ENCODE data around the gene CHD2.
A peak's percentile ranks its signal among the peaks of the same experiment; 100 is the strongest.
"Not testable (repeated sequence)": the region's sequence is repeated elsewhere in the genome, so short reads cannot be mapped to it uniquely, and the experiment has no call there.

The CHD2 gene

GRCh38 chr15:92899948-92900730 lies at the start of gene CHD2:
Gene CHD2, plus strand, starts transcription at chr15:92900324. Its CDS starts 914 bp downstream, at chr15:92901238.
- Histone ChIP-seq H3K4me3 (ENCODE audit: low read length) (peak within 1 kb of the TSS; percentile 81), H3K4me1 (ENCODE audit: insufficient read depth, low read length) (peaks cover 25% of the 10 kb centered on the region), H2AFZ (ENCODE audit: low read depth, low read length) (no peak within 1 kb of the TSS), H3K27me3 (ENCODE audit: insufficient read depth, low read length) (no peaks in the 10 kb centered on the region), H3K36me3 (ENCODE audit: insufficient read depth, low read length) (peaks cover 44% of the 10 kb centered on the region), H3K9me3 (ENCODE audit: low read length) (no peaks in the 10 kb centered on the region)

GRCh38 chr15:92853222-92853621 lies 46.9 kb upstream of the CHD2 start:
- no peaks in the 10 kb centered on the region for H3K36me3 ChIP-seq (ENCODE audit: insufficient read depth, low read length)
- no peaks in the 10 kb centered on the region for H3K9me3 ChIP-seq (ENCODE audit: low read length)
- no peak overlapping the region for H3K4me3 ChIP-seq (ENCODE audit: low read length)
- H3K4me1 ChIP-seq (ENCODE audit: insufficient read depth, low read length), result no peaks in the 10 kb centered on the region
- H3K27me3 ChIP-seq (ENCODE audit: insufficient read depth, low read length), result no peaks in the 10 kb centered on the region
- no peak overlapping the region for H2AFZ ChIP-seq (ENCODE audit: low read depth, low read length)

- H3K4me1 ChIP-seq (ENCODE audit: insufficient read depth, low read length), result no peaks in the 10 kb centered on the region
- no peaks in the 10 kb centered on the region for H3K36me3 ChIP-seq (ENCODE audit: insufficient read depth, low read length)
- H3K9me3 ChIP-seq (ENCODE audit: low read length), result peaks cover 2% of the 10 kb centered on the region
- no peak overlapping the region for H2AFZ ChIP-seq (ENCODE audit: low read depth, low read length)
- H3K4me3 ChIP-seq (ENCODE audit: low read length), result no peak overlapping the region
- no peaks in the 10 kb centered on the region for H3K27me3 ChIP-seq (ENCODE audit: insufficient read depth, low read length)
Measured at GRCh38 chr15:92861742-92862141, 38.4 kb upstream of the CHD2 start.

GRCh38 chr15:92864127-92864814 lies 35.9 kb upstream of the CHD2 start:
- Histone ChIP-seq H3K9me3 (ENCODE audit: low read length) (peaks cover 2% of the 10 kb centered on the region), H2AFZ (ENCODE audit: low read depth, low read length) (no peak overlapping the region), H3K4me3 (ENCODE audit: low read length) (no peak overlapping the region), H3K36me3 (ENCODE audit: insufficient read depth, low read length) (no peaks in the 10 kb centered on the region), H3K27me3 (ENCODE audit: insufficient read depth, low read length) (no peaks in the 10 kb centered on the region), H3K4me1 (ENCODE audit: insufficient read depth, low read length) (no peaks in the 10 kb centered on the region)

GRCh38 chr15:92869263-92869940 lies 30.7 kb upstream of the CHD2 start:
- no peaks in the 10 kb centered on the region for H3K36me3 ChIP-seq (ENCODE audit: insufficient read depth, low read length)
- no peaks in the 10 kb centered on the region for H3K4me1 ChIP-seq (ENCODE audit: insufficient read depth, low read length)
- no peak overlapping the region for H3K4me3 ChIP-seq (ENCODE audit: low read length)
- H3K9me3 ChIP-seq (ENCODE audit: low read length), result no peaks in the 10 kb centered on the region
- no peak overlapping the region for H2AFZ ChIP-seq (ENCODE audit: low read depth, low read length)
- H3K27me3 ChIP-seq (ENCODE audit: insufficient read depth, low read length), result no peaks in the 10 kb centered on the region

DNA sequence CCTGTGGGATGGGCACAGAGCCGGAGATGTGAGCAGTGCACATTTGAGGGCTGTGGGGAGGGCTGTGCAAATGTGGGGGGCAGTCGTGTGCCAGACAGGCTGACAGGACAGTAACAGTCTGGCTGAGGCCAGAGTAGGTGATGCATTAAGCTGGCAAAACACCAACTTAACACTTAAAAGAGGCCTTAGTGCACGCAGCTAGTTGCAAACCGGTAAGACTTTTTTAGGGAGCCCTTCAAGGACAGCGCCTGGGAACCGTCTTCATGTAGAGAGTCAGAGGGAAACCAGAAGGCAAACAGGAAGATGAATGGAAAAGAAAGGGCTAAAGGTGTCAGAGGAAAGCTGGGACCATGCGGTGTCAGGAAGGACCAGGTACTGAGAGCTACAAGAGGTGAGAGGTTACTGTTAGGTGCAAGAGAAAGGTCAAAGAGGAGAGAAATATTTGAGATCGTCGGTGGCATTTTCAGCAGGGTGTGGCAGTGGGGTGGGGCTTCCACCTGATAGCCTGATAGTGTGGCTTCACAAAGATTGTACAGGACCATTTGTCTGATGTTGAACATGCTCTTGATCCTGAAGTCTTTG lies 30.0 kb upstream of the CHD2 start:
- no peaks in the 10 kb centered on the region for H3K9me3 ChIP-seq (ENCODE audit: low read length)
- H3K27me3 ChIP-seq (ENCODE audit: insufficient read depth, low read length), result no peaks in the 10 kb centered on the region
- H3K4me3 ChIP-seq (ENCODE audit: low read length), result no peak overlapping the region
- H3K4me1 ChIP-seq (ENCODE audit: insufficient read depth, low read length), result no peaks in the 10 kb centered on the region
- H2AFZ ChIP-seq (ENCODE audit: low read depth, low read length), result no peak overlapping the region
- no peaks in the 10 kb centered on the region for H3K36me3 ChIP-seq (ENCODE audit: insufficient read depth, low read length)

DNA sequence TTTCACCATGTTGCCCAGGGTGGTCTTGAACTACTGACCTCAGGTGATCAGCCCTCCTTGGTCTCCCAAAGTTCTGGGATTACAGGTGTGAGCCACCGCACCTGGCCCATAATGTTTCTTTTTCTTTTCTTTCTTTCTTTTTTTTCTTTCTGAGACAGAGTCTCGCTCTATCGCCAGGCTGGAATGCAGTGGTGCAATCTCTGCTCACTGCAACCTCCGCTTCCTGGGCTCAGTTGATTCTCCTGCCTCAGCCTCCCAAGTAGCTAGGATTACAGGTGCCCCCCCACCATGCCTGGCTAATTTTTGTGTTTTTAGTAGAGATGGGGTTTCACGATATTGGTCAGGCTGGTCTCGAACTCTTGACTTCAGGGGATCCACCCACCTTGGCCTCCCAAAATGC lies 27.2 kb upstream of the CHD2 start:
- not testable (repeated sequence) for H3K36me3 ChIP-seq (ENCODE audit: insufficient read depth, low read length); H2AFZ ChIP-seq (ENCODE audit: low read depth, low read length); H3K27me3 ChIP-seq (ENCODE audit: insufficient read depth, low read length); H3K4me3 ChIP-seq (ENCODE audit: low read length); H3K9me3 ChIP-seq (ENCODE audit: low read length); H3K4me1 ChIP-seq (ENCODE audit: insufficient read depth, low read length)

- Histone ChIP-seq H2AFZ (ENCODE audit: low read depth, low read length) (no peak overlapping the region), H3K4me1 (ENCODE audit: insufficient read depth, low read length) (peaks cover 20% of the 10 kb centered on the region), H3K9me3 (ENCODE audit: low read length) (no peaks in the 10 kb centered on the region), H3K4me3 (ENCODE audit: low read length) (no peak overlapping the region), H3K27me3 (ENCODE audit: insufficient read depth, low read length) (no peaks in the 10 kb centered on the region), H3K36me3 (ENCODE audit: insufficient read depth, low read length) (no peaks in the 10 kb centered on the region)
Measured at GRCh38 chr15:92877000-92877399, 23.1 kb upstream of the CHD2 start.

DNA sequence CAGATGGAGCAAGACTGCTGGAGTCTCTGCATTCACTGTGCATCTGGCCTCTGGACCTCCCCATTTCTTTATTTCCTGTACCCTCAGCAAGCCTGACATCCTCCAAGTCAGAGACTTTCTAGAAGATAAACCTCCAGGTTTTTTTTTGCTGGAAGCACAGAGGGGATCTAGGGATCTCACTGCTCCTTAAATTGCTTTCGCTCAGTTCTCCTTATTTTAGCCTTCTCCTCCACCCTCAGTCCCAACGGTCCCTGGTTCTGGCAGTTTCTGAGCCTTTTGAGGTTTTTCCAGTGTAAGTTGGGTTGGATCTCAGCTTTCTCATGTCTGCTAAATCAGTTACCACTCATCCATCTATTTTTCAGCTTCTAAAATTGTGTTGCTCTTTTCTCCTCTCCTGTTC lies 22.7 kb upstream of the CHD2 start:
- H3K9me3 ChIP-seq (ENCODE audit: low read length), result no peaks in the 10 kb centered on the region
- H2AFZ ChIP-seq (ENCODE audit: low read depth, low read length), result no peak overlapping the region
- no peaks in the 10 kb centered on the region for H3K27me3 ChIP-seq (ENCODE audit: insufficient read depth, low read length)
- H3K36me3 ChIP-seq (ENCODE audit: insufficient read depth, low read length), result no peaks in the 10 kb centered on the region
- no peak overlapping the region for H3K4me3 ChIP-seq (ENCODE audit: low read length)
- H3K4me1 ChIP-seq (ENCODE audit: insufficient read depth, low read length), result peaks cover 20% of the 10 kb centered on the region

GRCh38 chr15:92878593-92879053 lies 21.5 kb upstream of the CHD2 start:
- Histone ChIP-seq H2AFZ (ENCODE audit: low read depth, low read length) (no peak overlapping the region), H3K27me3 (ENCODE audit: insufficient read depth, low read length) (no peaks in the 10 kb centered on the region), H3K4me1 (ENCODE audit: insufficient read depth, low read length) (peaks cover 20% of the 10 kb centered on the region), H3K36me3 (ENCODE audit: insufficient read depth, low read length) (peaks cover under 1% of the 10 kb centered on the region), H3K4me3 (ENCODE audit: low read length) (no peak overlapping the region), H3K9me3 (ENCODE audit: low read length) (no peaks in the 10 kb centered on the region)

DNA sequence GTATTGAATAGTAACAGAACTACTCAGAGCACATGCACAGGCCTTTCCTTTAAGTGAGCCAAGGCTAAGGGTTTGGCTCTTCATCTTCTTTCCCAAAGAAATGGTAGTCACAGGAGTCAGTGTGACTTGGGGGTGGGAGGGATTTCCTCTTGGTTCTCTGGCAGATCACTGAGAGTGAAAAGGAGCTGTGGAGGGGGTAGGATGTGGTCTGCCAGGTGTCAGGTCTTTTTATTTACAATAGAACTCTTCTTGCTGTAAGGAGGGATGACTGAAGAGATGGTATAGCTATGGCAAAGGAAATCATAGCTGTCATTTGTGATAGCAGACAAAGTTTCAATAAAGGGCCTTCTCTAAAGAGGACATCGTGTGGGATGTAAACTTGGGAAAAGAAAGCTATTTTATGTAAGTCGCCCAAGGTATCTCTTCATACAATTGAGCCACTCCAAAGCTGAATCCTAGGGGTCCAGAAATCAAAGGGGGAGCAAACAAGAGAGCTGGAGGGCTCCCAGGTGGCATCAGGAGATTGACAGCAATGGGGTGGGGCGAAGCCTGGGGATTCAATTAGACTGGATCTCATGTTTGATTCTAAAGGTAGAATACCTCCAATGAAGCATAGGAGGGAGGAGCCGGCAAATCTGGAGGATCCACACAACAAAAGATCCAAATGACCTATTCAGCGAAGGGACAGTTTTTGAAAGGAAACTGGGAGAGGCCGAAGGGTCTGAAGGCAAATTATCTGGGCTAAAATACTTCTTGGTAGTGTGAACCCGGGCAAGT lies 20.0 kb upstream of the CHD2 start:
- Histone ChIP-seq H3K4me1 (ENCODE audit: insufficient read depth, low read length) (peaks cover 20% of the 10 kb centered on the region), H3K9me3 (ENCODE audit: low read length) (no peaks in the 10 kb centered on the region), H3K27me3 (ENCODE audit: insufficient read depth, low read length) (no peaks in the 10 kb centered on the region), H3K4me3 (ENCODE audit: low read length) (no peak overlapping the region), H3K36me3 (ENCODE audit: insufficient read depth, low read length) (peaks cover 6% of the 10 kb centered on the region), H2AFZ (ENCODE audit: low read depth, low read length) (peak overlapping the region; percentile 12)

GRCh38 chr15:92880796-92881195 lies 19.3 kb upstream of the CHD2 start:
- H3K4me1 ChIP-seq (ENCODE audit: insufficient read depth, low read length), result peaks cover 20% of the 10 kb centered on the region
- H3K4me3 ChIP-seq (ENCODE audit: low read length), result peak overlapping the region; percentile 47
- H2AFZ ChIP-seq (ENCODE audit: low read depth, low read length), result peak overlapping the region; percentile 12
- H3K36me3 ChIP-seq (ENCODE audit: insufficient read depth, low read length), result peaks cover 8% of the 10 kb centered on the region
- H3K9me3 ChIP-seq (ENCODE audit: low read length), result no peaks in the 10 kb centered on the region
- no peaks in the 10 kb centered on the region for H3K27me3 ChIP-seq (ENCODE audit: insufficient read depth, low read length)
